ENCODE measurements around the gene PLEKHM3.

DNA sequence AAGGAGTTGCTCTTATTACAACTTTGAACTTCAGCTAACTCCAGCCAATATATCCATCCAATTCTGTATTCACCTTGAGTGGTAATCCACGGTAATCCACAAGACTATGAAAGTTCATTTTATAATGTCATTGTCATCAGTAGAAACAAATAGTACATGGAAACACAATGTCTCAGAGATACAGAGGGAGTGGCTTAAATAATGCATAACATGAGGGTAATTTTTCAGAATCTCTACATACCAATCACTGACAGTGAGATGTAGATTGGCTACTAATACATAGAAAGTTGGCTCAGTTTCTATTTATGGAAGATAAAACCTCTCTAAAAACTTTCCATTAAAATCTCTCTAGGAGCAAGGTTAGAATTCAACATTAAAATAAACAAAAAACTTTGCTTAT lies 93.2 kb downstream of the PLEKHM3 start:
- TF ChIP-seq, protein P1, sequence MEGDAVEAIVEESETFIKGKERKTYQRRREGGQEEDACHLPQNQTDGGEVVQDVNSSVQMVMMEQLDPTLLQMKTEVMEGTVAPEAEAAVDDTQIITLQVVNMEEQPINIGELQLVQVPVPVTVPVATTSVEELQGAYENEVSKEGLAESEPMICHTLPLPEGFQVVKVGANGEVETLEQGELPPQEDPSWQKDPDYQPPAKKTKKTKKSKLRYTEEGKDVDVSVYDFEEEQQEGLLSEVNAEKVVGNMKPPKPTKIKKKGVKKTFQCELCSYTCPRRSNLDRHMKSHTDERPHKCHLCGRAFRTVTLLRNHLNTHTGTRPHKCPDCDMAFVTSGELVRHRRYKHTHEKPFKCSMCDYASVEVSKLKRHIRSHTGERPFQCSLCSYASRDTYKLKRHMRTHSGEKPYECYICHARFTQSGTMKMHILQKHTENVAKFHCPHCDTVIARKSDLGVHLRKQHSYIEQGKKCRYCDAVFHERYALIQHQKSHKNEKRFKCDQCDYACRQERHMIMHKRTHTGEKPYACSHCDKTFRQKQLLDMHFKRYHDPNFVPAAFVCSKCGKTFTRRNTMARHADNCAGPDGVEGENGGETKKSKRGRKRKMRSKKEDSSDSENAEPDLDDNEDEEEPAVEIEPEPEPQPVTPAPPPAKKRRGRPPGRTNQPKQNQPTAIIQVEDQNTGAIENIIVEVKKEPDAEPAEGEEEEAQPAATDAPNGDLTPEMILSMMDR (IDR thresholded peaks at IDR 0.05) = no peak
- TF ChIP-seq POLR2A (IDR thresholded peaks at IDR 0.05) = no peak
